AG10803 (cell line): ENCODE data around the gene DLX4.

Source experiments
- DNase-seq: peaks from one replicate; pipeline ENCODE4 v3.0.0; 2010; ENCODE audit warnings: low read depth
- H3K4me3 ChIP-seq: 2 replicates; pipeline ENCODE4 v1.5.1; 2011; ENCODE audit warnings: mild to moderate bottlenecking, low read length, control low read depth
- CTCF ChIP-seq: conservative IDR thresholded peaks from 2 replicates; pipeline ENCODE4 v1.5.1; 2011; ENCODE audit warnings: mild to moderate bottlenecking, low read length, control low read depth, inconsistent platforms

Gene DLX4

DNA sequence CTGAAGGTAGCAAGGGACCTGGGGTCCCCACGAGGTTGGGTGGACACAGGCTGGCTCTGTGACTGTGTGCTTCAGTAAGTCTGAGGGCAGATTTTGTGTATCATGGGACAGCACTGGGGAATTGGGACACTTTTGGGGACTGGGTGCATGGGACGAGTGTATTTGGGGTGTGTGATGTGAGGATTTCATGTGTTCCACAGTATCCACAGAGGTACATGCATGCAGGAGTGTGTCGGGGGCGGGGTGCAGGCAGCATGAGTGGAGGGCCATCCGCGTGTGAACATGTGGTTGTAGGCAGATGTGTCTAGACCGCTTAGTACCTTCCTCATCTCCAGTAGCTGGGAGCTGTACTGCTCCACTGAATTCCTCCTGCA is 27.1 kb downstream of the DLX4 start:
- no peak overlapping the region for H3K4me3 ChIP-seq
- no peak for TF ChIP-seq CTCF

DNA sequence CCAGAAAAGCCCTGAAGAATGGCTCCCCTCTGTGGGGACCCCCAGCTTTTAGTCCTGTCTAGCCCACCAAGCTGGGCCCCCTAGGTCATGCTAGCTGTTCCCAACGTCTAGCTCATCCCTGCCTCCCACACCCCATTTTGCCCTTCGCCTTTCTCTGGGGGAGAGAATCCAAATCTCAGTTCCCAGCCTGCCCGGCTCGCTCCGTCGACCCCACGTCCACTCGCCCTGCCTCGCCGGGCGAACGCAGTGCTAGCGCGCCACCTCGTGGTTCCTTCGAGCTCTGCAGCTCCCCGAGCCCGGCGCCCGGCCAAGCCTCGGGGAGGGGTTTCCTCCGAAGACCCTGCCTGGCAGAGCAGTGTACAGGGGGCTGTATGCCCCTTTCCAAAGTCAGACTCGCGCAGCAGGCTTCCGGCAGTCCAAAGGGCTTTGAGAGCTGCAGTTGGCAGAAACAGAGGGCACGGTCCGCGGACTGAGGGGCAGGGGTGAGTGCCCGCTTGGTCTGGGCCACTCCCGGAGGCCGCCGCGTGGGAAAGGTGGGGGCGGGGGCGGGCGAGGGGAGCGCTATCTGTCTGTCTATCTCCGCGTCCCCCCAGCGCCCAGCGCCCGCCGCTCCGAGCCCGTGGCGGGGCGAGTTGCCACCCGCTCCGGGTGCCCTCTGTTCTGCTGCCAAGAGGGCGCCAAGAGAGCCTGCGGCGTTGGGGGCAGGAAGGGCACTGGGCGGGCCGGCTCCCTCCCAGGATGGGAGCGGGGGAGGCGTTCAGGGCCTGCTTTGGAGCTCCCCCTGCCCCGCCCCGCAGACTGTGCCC is 27.7 kb downstream of the DLX4 start:
- H3K4me3 ChIP-seq, result peak overlapping the region; percentile 60
- peak; percentile 83 for TF ChIP-seq CTCF
- DNase-seq, result no peak

More for the DNA sequence above, 27.1 kb downstream of the DLX4 start:
- no peak for DNase-seq

GRCh38 chr17:49997301-49997650 is 28.3 kb downstream of the DLX4 start:
- no peak overlapping the region for H3K4me3 ChIP-seq
- no peak for TF ChIP-seq CTCF
- no peak for DNase-seq

DNA sequence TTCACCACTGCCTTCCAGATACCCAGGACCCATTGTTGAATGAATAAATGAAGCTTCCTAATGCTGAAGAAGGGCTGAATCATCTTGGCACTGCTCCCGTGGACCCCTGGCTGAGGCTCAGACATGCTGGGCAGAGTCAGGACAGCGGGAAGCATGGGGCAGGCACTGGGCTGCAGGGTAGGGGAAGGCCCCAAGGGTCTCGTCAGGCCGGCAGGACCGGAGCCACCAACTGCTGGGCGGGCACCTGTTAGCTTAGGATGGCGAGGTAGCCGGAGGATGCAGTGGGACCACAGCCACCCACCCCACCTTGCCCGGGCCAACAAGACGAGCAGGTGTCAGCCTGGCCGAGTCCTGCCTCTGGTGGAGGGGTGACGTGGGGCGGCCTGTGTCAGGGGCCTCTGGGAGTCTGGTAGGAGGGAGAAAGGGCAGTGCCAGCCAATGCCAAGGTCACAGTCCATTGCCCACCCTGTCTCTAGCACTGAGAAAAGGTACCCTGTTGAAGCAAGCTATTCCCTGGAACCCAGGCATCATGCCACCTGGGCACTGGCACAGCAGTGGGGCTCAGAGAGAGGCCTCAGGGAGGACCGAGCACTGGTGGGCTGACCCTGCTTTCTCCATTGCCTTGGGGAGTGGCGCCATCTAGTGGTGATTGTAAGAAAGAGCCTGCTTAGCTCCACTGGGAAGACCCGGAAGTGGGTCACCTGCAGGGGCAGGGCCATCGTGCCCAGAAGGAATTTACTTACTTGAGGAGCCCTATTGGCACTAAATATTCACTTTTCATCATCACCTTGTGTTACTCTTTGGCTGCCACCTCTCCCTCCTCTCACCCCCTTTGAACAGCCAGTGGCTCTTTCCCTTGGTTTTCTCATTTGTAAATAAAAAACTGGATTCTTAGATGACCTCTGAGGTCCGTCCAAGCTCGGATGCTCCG is 29.0 kb downstream of the DLX4 start:
- TF ChIP-seq CTCF, result peak; percentile 93
- peak; percentile 75 for DNase-seq
- no peak overlapping the region for H3K4me3 ChIP-seq

- H3K4me3 ChIP-seq, result no peak overlapping the region
- no peak for DNase-seq
- TF ChIP-seq CTCF, result no peak
Measured at GRCh38 chr17:49998836-49999511, 30.0 kb downstream of the DLX4 start.

DNA sequence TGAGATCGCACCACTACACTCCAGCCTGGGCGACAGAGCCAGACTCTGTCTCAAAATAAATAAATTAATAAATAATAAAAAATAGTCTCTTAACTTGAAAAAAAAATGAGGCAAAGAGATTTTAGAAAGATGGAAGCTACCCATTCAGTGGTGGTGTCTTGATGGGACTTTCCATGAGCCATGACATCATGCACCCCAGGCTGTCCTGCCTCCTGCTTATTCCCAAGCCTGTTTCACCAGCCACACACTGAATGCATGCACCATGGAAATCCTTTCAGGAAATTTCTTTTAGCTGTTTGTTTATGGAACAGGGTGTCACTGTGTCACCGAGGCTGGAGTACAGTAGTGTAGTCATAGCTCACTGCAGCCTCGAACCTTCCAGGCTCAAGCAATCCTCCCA is 34.9 kb downstream of the DLX4 start:
- no peak for DNase-seq
- no peak for TF ChIP-seq CTCF
- no peak overlapping the region for H3K4me3 ChIP-seq
